Body of pancreas (tissue), 4 donors: ENCODE results near the gene MGME1.

Experiments
- CTCF ChIP-seq, 7 experiments: fragments of 450-650 bp in 4 of 7; fragments of 200-600 bp in 3 of 7; sonication (generic) in 3 of 7; IDR thresholded peaks; one replicate each; pipeline ENCODE4 v1.5.1; 2016 to 2019; ENCODE audit warnings: antibody characterized with exemption in 7 of 7
- POLR2A ChIP-seq, 3 donors: fragments of 450-650 bp; IDR thresholded peaks; one replicate each; pipeline ENCODE4 v1.6.1; 2016; ENCODE audit warnings: antibody characterized with exemption in 3 of 3, mild to moderate bottlenecking in 2 of 3

GRCh38 chr20:18024606-18025127, 55.8 kb downstream of the MGME1 start:
- TF ChIP-seq CTCF (IDR thresholded peaks at IDR 0.05) (no peak), POLR2A (IDR thresholded peaks at IDR 0.05) (no peak)
